ENCODE results near the gene TRAPPC1.

TRAPPC1 gene

GRCh38 chr17:7881276-7882054 lies 50.3 kb downstream of the TRAPPC1 start:
- peak in 2 of 51 donors; percentile 3 to 6 for DNase-seq
